ENCODE results near the gene ABLIM1. TPM values are rescaled to one million over a fixed set of nuclear protein-coding genes. Genes with fewer than 3 reads are reported as not detected.

ABLIM1 gene
- total RNA-seq, 1 donor from 2014 or later: 70.0 TPM

GRCh38 chr10:114662646-114663217 lies 4.7 kb upstream of the ABLIM1 start:
- Histone ChIP-seq H3K4me2 (ENCODE audit: low read length) (no peak overlapping the region), H3K4me1 (ENCODE audit: insufficient read depth, low read length) (no peaks in the 10 kb centered on the region), H3K27me3 (ENCODE audit: insufficient read depth, low read length) (peaks cover 8% of the 10 kb centered on the region), H3K4me3 (ENCODE audit: insufficient read depth, low read depth, low read length) (no peak overlapping the region), H2AFZ (ENCODE audit: low read depth, low read length) (no peak overlapping the region), H4K20me1 (ENCODE audit: insufficient read depth, low read length) (no peaks in the 10 kb centered on the region), H3K36me3 (ENCODE audit: insufficient read depth, low read length) (no peaks in the 10 kb centered on the region), H3K9me3 (ENCODE audit: insufficient read depth, low read depth, low read length) (peaks cover 2% of the 10 kb centered on the region), H3K79me2 (ENCODE audit: insufficient read depth, low read length) (no peaks in the 10 kb centered on the region), H3K27ac (ENCODE audit: low read depth, low read length) (no peak overlapping the region), H3K9ac (ENCODE audit: low read length) (no peak overlapping the region)
- Mint-ChIP-seq H3K9me3 (ENCODE audit: unreplicated experiment) (peaks cover 5% of the 10 kb centered on the region), H3K4me1 (ENCODE audit: low read depth, unreplicated experiment) (peaks cover 24% of the 10 kb centered on the region), H3K4me3 (ENCODE audit: unreplicated experiment) (no peak overlapping the region), H3K36me3 (ENCODE audit: low read depth, unreplicated experiment) (no peaks in the 10 kb centered on the region), H3K27me3 (ENCODE audit: low read depth, unreplicated experiment) (no peaks in the 10 kb centered on the region), H3K27ac (ENCODE audit: unreplicated experiment) (no peak overlapping the region)
- TF ChIP-seq EZH2 (IDR thresholded peaks at IDR 0.05; ENCODE audit: insufficient read depth, low read length) (no peak), CTCF (IDR thresholded peaks at IDR 0.05; ENCODE audit: insufficient read depth, low read depth, low read length) (no peak)
- FAIRE-seq: no peak
- no peak for DNase-seq (ENCODE audit: low read depth)

- H3K27ac Mint-ChIP-seq (ENCODE audit: unreplicated experiment): no peak overlapping the region
- Histone ChIP-seq H3K79me2 (ENCODE audit: insufficient read depth, low read length) (no peaks in the 10 kb centered on the region), H3K9me3 (ENCODE audit: insufficient read depth, low read depth, low read length) (no peaks in the 10 kb centered on the region), H3K9ac (ENCODE audit: low read length) (no peak overlapping the region), H3K36me3 (ENCODE audit: insufficient read depth, low read length) (no peaks in the 10 kb centered on the region), H3K27me3 (ENCODE audit: insufficient read depth, low read length) (peaks cover 8% of the 10 kb centered on the region), H4K20me1 (ENCODE audit: insufficient read depth, low read length) (no peaks in the 10 kb centered on the region), H3K4me2 (ENCODE audit: low read length) (no peak overlapping the region), H2AFZ (ENCODE audit: low read depth, low read length) (no peak overlapping the region), H3K27ac (ENCODE audit: low read depth, low read length) (no peak overlapping the region), H3K4me3 (ENCODE audit: insufficient read depth, low read depth, low read length) (no peak overlapping the region), H3K4me1 (ENCODE audit: insufficient read depth, low read length) (no peaks in the 10 kb centered on the region)
- H3K36me3 Mint-ChIP-seq (ENCODE audit: low read depth, unreplicated experiment): no peaks in the 10 kb centered on the region
- TF ChIP-seq EZH2 (IDR thresholded peaks at IDR 0.05; ENCODE audit: insufficient read depth, low read length) (no peak), CTCF (IDR thresholded peaks at IDR 0.05; ENCODE audit: insufficient read depth, low read depth, low read length) (no peak)
- no peaks in the 10 kb centered on the region for H3K9me3 Mint-ChIP-seq (ENCODE audit: unreplicated experiment)
- DNase-seq (ENCODE audit: low read depth): no peak
- H3K4me1 Mint-ChIP-seq (ENCODE audit: low read depth, unreplicated experiment): peaks cover 24% of the 10 kb centered on the region
- FAIRE-seq: no peak
- no peaks in the 10 kb centered on the region for H3K27me3 Mint-ChIP-seq (ENCODE audit: low read depth, unreplicated experiment)
- no peak overlapping the region for H3K4me3 Mint-ChIP-seq (ENCODE audit: unreplicated experiment)
These were observed 3.3 kb upstream of the ABLIM1 start for GRCh38 chr10:114661212-114661880.

GRCh38 chr10:114655671-114656070 lies 2.4 kb downstream of the ABLIM1 start:
- FAIRE-seq: no peak
- TF ChIP-seq EZH2 (IDR thresholded peaks at IDR 0.05; ENCODE audit: insufficient read depth, low read length): no peak
- no peak for TF ChIP-seq CTCF (IDR thresholded peaks at IDR 0.05; ENCODE audit: insufficient read depth, low read depth, low read length)
- Histone ChIP-seq H2AFZ (ENCODE audit: low read depth, low read length) (no peak overlapping the region), H3K4me2 (ENCODE audit: low read length) (no peak overlapping the region), H3K4me3 (ENCODE audit: insufficient read depth, low read depth, low read length) (no peak overlapping the region), H3K27me3 (ENCODE audit: insufficient read depth, low read length) (no peaks in the 10 kb centered on the region), H3K79me2 (ENCODE audit: insufficient read depth, low read length) (no peaks in the 10 kb centered on the region), H3K27ac (ENCODE audit: low read depth, low read length) (no peak overlapping the region), H3K9ac (ENCODE audit: low read length) (no peak overlapping the region), H3K36me3 (ENCODE audit: insufficient read depth, low read length) (no peaks in the 10 kb centered on the region), H3K9me3 (ENCODE audit: insufficient read depth, low read depth, low read length) (no peaks in the 10 kb centered on the region), H4K20me1 (ENCODE audit: insufficient read depth, low read length) (no peaks in the 10 kb centered on the region), H3K4me1 (ENCODE audit: insufficient read depth, low read length) (no peaks in the 10 kb centered on the region)
- H3K4me1 Mint-ChIP-seq (ENCODE audit: low read depth, unreplicated experiment): peaks cover 12% of the 10 kb centered on the region
- no peak for DNase-seq (ENCODE audit: low read depth)
- H3K27ac Mint-ChIP-seq (ENCODE audit: unreplicated experiment): no peak overlapping the region
- H3K36me3 Mint-ChIP-seq (ENCODE audit: low read depth, unreplicated experiment): no peaks in the 10 kb centered on the region
- H3K9me3 Mint-ChIP-seq (ENCODE audit: unreplicated experiment): no peaks in the 10 kb centered on the region
- no peak overlapping the region for H3K4me3 Mint-ChIP-seq (ENCODE audit: unreplicated experiment)
- H3K27me3 Mint-ChIP-seq (ENCODE audit: low read depth, unreplicated experiment): no peaks in the 10 kb centered on the region
